Posterior vena cava (tissue), 2 donors: ENCODE measurements around the gene FRMD1. TPM values are rescaled to one million over a fixed set of nuclear protein-coding genes. Genes with fewer than 3 reads are reported as not detected.

ENCODE experiments used
- DNase-seq: peaks from one replicate; pipeline ENCODE4 v3.0.0-alpha.2; 2020; ENCODE audit warnings: low spot score
- intact Hi-C, 2 donors: fragments of 100-400 bp; cut with DNase I; formaldehyde crosslinking; loops; one replicate each; pipeline versions ENCODE4 v1.14.1 to v1.14.2; 2022 to 2023
- total RNA-seq, 2 donors: library from RNA; stranded (reverse); fragmentation: NEBNext Ultra II Directional; extraction: Animal tissue kit (Norgen Biotek cat#: 25700); gene quantifications; one replicate each; pipeline ENCODE4 v1.2.1, GENCODE V29; 2021
- donor health status: DM: yes; HTN: yes; CAD: no.
- donor health status: DM: yes; HTN: yes; CAD: no.

Gene FRMD1
- total RNA-seq, 2 donors from 2014 or later: 0.14 TPM; not detected in 1

DNA sequence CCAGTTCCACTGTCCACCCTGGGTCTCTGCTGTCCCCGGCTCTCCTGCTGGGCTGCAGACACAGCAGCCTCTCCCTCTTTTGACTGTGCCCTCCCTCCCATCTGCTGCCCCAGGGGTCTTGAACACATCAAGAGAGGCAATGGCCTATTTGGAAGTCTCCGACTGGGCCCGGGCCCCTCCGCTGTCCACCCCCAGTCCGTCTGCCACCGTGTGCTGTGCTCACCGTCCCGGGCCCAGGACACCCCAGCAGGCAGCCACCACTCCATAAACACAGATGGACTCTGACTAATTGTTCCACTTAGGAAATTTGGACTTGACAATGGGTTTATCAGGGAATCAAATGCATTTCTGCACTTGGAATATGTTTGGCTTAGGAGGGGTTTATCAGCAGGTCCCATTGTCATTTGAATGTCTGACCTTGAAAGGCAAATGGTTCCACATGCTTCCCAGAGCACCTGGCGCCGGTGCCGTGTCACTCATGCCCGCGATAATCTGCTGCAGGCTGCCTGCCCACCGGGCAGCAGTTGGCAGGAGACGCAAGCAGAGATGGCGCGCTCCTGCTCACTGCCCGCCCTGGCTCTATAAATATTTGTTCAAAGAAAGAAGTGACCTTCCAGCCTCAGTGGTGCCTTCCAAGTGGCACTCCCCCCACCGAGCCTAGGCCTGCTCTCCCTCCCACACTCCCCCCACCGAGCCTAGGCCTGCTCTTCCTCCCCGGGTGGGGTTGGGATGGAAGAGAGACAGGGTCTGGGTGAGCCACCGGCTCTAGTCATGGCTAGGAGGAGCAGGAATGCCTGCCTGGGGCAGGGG lies 18.8 kb upstream of the FRMD1 start:
- peak; percentile 68 for DNase-seq
- intact Hi-C loops: no loop called here

DNA sequence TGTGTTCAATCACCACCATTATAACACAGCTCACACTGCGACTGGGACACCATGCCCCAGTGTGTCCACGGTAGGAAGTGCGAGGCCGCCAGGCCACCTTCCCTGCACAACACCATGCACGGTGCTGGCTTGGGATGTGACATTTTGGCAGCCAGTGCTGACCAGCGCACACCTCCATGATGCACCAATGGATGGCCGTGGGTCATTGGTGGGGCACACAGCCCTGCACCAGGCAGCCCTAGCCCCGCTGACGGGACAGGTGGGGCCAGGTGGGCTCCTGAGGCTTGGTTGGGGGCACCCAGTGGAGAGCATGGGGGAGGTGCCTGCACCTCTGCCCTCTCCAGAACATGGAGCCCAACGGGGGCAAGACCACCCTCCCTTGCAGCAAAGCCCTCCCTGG lies 18.2 kb upstream of the FRMD1 start:
- intact Hi-C loops: no loop called here
- DNase-seq: peak; percentile 69

DNA sequence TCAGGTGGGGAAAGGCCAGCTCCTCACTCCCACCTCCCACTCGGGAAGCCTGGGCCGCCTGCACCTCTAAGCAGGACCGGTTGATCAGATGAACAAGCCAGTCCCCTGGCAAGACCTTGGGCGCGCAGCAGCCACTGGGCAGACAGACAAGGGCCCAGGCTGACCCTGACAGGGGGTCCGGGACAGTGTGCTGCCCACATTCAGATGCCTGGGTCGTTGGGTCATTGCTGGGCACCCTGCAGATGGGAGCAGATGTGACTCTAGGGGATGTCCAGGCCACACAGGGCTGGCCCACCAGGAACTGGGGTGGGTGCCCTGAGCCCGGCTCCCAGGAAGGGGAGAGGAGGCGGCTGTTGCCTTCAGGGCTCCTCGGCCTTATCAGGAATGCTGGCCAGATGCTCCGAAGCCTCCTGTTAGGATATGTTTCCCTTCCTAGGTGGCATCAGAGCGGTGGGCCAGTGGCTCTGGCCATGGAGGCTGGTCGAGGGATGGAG lies 17.3 kb upstream of the FRMD1 start:
- peak; percentile 66 for DNase-seq
- intact Hi-C loops: no loop called here

DNA sequence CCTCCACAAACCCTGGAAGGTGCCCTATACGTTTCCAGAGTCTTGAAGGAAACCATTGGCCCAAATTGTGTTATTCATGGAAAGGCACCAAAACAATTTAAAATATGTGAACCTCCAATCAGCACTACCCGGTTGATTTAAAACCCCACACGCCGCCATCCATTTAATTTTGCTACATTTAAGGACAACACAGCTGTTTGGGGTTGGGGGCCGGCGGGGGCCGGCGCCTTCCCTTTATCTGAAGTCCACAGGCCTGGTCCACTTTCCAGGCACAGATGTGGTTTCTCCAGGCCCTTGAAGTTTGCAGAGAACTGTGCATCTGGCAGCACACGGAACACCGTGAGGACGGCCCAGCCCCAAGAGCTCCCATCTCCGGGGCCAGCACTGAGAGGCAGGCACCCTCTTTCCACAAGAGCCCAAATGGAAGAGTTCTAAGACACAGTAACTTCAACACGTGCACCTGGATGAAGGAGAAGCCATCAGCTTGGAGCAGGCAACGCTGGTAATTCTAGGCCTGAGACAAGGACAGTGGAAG lies 16.8 kb upstream of the FRMD1 start:
- peak; percentile 26 for DNase-seq
- intact Hi-C loops: no loop called here

DNA sequence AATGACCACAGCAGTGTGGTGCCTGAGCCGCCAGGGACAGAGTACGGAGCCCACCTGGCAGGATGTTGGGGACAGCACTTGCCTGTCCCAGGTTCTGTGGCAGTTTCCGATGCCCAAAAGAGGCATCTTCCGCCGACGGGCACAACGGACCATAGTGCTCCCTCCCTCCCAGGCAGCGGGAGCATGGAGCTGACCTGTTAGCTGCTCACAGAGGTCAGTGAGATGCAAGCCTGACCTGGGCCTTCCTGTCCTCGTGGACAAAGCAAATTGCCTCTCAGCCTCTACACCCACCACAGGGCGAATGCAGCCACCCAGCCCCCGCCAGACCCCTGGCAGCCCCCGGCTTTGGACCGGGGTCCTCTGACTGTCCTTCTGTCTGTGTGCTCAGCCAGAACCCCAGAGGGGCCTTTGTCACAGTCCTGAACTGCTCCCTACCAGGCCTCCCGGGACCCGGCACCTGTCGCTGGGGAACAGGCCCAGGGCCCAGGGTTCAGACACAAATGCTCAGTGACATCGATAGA lies 16.2 kb upstream of the FRMD1 start:
- intact Hi-C loops: no loop called here
- peak; percentile 65 for DNase-seq

DNA sequence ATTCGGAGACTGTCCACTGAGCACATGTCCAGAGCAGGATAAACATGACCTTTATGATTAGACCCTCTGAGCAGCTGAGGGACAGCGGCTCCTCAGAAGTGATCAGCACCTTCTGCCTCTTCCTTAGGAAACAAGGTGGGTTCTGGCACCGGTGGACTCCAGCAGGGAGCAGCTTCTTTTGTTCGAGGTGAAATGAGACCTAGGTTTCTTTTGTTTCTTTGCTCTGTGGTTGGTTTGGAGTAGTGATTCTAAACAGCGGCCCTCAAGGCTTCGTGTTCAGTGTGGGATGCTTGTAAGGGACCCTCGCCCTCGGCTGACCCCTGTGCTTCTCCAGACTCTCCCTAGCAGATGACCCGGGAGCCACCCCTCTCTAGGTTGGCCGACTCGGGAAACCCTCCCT lies 14.6 kb upstream of the FRMD1 start:
- DNase-seq: peak; percentile 44
- intact Hi-C loops: no loop called here

DNA sequence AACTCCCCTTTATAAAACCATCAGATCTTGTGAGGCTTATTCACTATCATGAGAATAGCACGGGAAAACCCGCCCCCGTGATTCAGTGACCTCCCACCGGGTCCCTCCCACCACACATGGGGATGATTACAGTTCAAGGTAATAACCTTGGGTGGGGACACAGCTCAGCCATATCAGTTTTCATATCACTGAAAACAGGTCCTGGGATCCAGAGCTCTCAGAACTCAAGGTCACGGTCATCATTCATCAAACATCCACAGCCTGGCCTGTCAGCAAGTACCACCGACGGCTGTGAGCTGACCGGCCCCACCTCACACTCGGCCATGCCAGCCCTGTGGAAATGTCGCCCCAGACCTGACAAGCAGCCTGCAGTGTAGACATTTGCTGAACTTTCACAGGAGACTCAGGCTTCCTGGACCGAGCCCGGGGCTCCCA lies 14.1 kb upstream of the FRMD1 start:
- peak; percentile 74 for DNase-seq
- intact Hi-C loops: no loop called here

DNA sequence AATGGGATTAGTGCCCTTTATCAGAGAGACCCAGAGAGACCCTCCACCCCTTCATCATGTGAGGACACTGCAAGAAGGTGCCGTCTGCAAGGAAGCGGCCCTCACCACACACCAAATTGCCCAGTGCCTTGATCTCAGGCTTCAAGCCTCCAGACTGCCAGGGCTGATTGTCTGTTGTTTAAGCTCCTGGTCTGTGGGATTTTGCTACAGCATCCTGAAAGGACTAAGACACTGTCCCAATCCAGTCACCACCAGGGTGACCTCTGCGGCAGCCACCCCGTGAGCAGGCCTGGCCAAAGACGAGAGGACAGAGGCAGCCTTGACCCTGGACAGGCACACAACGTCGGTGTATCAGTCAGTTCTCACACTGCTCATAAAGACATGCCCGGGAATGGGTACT lies 13.5 kb upstream of the FRMD1 start:
- no peak for DNase-seq
- intact Hi-C loops: no loop called here

DNA sequence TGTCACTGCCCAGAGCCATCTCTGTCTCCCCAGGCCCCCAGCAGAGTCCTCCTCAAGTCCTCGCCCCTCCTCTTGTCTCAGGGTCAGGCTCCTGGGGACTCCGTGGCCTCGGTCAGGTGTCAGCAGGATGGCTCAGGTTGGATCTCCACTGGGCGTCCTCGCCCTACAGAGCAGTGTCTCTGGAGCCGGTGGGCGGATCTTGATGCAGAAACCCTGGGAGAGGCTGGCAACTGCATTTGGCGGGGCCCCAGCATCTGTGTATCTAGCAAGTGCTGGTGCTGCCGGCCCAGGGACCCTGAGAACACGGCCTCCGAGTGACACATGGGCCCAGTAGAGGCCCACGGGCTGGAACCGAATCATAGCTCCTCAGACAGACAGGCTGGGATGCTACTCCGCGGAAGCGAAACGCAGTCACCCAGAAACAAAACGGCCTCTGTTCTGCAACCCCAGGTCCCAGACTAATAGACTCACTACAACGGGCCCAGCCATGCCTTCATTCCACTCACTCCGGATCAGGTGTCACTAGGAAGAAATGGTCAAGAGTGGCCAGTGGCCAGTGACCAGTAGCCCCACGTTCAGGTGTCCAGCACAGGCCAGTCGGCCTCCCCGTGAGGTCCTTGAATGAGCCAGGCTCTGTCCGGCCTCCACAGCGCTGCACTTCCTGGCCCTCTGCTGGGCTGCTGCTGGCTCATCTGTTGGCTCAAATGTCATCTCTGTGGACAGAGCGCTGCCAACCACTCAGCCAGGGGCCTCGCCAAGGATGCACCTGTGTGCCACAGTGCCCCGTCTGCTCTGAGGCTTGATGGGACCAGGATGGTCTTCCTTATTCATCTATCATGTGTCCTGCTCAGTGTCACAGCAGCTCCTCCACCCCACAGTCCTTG lies 12.6 kb upstream of the FRMD1 start:
- peak; percentile 76 for DNase-seq
- intact Hi-C loops: no loop called here

DNA sequence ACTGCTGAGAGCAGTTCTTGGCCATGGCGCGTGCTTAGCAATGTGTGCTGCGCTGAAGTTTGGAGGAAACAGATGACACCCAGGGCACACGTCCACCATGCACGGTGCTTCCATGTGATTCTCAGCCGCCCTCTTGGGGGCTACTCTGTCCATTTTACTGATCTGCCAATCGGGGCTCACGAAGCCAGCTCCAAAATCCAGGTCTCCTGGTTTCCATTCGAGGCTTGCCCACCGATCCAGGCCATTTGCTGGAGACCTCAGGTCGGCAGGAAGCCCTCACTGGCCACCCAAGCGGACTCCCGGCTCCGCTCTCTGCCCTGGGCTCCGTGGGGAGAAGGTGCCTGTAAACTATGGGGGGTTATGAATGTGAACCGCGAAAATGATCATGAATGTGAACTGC lies 11.7 kb upstream of the FRMD1 start:
- intact Hi-C loops: no loop called here
- DNase-seq: peak; percentile 75

DNA sequence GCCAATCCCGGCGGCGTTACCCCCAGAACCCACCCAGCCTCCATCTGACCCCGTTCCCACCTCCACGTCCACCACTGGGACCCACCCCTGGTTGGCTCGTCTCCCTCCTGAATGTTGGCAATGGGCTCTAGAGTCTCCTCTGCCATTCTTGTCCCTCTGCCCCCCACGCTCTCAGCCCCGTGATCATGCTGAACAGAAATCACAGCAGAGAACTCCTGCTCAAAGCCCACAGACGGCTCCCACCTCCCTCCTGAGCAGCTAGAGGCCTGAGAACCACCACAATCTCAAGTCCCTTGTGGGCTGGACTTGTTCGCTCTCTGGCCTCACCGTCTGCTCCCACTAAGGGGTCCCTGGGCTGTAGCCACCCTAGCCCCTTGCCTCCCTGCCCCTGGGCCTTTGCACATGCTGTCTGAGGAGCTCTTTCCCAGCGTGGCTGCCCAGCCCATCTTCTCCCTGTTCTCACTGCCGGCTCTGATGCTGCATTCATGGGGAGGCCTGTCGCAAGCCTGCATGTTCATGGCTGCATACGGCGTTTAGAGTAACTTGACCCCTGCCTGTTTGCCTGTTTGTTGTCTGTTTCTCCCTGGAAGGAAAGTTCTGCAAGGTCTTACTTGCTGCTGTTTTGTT lies 11.2 kb upstream of the FRMD1 start:
- peak; percentile 71 for DNase-seq
- intact Hi-C loops: no loop called here

DNA sequence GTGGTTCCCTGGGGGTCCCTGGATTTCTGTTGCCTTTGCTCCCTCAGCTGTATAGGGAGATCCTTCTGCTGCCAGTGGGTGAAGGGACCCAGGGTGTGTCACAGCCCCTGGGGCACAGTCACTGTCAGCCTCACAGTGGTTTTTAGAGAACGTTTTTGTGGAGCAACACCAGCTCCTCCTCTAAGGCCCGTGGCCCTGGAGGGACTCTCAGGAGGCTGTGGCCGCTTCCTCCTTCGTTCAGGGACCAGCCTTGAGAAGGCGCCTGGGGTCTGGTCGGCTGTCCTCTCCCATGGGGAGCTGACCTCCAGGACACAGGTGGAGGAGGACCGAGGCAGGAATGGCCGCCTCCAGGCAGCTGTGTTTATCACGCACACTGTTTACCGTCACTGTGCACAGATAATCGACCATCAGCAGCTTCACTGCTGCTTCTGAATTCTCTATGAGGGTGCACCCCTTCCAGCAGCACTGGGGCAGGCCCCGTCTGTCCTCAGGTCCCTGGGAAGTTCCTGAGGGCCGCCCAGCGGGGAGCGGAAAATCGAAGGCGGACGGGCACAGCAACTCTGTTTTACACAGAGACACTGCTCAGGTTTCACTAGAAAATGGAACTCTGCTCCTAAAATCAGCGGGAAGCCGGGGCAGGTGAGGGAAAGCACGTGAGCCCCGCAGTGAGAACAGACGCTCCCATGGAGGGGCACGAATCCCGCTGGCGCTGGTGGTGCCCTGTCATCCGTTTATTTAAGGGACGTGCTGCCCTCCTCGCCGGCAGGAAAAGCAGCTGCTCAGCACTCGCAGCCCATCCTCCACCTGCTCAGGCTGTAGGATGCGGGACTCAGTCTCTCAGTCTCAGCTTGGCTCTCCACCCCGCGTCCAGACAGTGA lies 10.4 kb upstream of the FRMD1 start:
- peak; percentile 77 for DNase-seq
- intact Hi-C loops: no loop called here

DNA sequence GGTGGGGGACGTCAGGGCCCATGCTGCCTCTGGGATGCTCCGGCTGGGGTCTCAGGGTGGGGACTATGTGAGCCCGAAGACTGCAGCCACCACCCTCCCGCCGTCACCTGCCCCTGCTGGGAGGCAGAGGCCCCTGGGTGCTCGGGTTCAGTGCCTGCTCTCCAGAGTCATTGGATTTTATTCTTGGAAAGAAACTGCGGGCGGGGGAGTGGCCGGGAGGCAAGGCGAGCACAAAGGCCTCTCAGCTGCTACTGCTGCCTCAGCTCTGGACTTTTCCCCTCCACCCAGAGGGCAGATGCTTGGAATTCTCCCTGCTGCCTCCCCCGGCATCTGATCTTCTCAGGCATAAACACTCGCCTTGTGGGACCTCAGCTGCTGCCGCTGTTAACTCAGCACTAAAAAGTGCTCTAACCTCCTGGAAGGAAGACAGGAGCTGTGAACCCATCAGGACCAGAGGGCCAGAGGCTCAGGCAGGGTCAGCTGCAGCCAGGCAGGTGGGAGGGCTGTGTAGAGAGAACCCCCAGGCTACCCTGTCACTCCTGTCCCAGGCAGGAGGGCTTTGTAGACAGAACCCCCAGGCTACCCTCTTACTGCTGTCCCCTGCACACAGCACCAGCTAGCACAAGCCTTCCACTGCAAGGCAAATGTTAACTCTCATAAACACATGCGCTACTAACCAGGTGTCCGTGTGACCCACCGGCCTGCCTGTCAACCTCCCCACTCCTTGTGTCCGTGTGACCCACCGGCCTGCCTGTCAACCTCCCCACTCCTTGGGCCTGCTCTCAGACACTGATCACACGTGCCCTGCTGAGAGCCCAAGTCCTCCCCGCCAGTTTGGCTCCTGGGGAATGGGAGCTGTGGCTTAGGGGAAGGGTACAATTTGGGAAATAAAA lies 9.4 kb upstream of the FRMD1 start:
- peak; percentile 58 for DNase-seq
- intact Hi-C loops: no loop called here

DNA sequence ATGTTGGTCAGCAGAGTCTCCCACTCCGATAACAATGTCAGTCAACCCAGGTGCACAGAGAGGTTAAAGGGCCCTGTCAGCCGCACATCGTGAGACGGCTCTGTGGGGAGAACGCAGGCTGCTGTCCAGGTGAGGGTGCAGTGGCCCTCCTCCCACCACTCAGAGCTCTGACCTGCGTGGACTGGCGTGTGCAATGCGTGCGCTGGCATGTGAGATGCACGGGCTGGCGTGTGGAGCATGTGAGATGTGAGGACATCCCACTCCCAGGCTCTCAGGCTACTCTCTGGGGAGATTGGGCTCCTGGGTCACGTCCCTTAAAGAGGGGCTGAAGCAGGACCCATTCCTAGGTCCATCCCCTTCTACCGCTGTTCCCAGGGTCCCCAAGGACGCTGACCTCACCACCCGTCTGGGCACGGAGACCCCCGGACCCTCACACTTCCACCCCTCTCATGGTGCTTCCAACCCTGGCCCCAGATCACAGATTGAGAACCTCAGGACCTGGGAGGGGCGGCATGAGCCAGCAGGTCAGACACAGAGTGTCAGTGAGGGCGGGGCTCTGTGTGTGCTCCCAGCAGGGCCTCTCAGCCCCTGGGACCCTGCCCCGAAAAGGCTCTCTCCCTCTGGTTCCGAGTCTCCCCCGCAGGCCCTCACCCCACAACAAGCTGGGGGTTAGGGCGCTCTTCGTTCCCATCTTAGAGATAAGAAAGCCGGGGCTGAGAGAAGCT lies 8.6 kb upstream of the FRMD1 start:
- intact Hi-C loops: no loop called here
- no peak for DNase-seq

DNA sequence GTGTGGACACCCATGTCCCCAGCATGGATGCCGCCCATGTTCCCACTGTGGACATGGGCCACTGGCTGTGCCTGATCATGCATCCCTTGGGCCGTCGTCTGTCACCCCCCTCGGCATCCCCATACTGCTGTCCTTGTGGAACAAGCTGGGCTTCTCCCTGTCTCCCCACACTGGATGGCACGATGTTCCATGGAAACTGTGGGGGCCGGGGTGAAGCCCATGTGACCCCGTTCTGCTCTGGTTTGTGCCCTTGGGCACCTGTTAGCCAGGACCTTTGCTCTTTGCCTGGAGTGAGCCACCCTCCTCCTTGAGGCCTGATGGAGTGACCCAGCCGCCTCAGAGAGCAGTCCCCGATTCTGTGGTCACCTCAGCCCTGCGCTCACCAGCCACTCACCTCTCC lies 7.6 kb upstream of the FRMD1 start:
- DNase-seq: no peak
- intact Hi-C loops: no loop called here

DNA sequence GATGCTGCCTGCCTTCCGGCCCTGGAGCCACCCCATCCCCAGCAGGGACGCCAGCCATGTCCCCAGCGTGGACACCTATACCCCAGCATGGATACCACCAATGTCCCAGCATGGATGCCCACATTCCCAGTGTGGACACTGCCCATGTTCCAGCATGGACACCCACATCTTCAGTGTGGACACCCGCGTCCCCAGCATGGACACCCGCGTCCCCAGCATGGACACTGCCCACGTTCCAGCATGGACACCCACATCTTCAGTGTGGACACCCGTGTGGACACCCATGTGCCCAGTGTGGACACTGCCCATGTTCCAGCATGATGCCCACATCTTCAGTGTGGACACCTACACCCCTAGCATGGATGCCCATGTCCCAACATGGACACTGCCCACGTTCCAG lies 7.1 kb upstream of the FRMD1 start:
- intact Hi-C loops: no loop called here
- no peak for DNase-seq
